Measurements from ENCODE around the gene ABCB8.
A peak's percentile ranks its signal among the peaks of the same experiment; 100 is the strongest.

ABCB8 gene

GRCh38 chr7:151048911-151049463, 20.7 kb downstream of the ABCB8 start:
- no peak overlapping the region for H3K27ac ChIP-seq
- no peak for TF ChIP-seq CTCF (conservative IDR thresholded peaks at IDR 0.05)

GRCh38 chr7:151051108-151051507, 22.9 kb downstream of the ABCB8 start:
- no peak for TF ChIP-seq CTCF (conservative IDR thresholded peaks at IDR 0.05)

GRCh38 chr7:151053096-151053495, 24.8 kb downstream of the ABCB8 start:
- H3K27ac ChIP-seq: no peak overlapping the region
- TF ChIP-seq CTCF (conservative IDR thresholded peaks at IDR 0.05): no peak

More at GRCh38 chr7:151051108-151051507, 22.9 kb downstream of the ABCB8 start:
- no peak overlapping the region for H3K27ac ChIP-seq

GRCh38 chr7:151053751-151054150, 25.5 kb downstream of the ABCB8 start:
- no peak overlapping the region for H3K27ac ChIP-seq

GRCh38 chr7:151056283-151056665, 28.0 kb downstream of the ABCB8 start:
- TF ChIP-seq CTCF (conservative IDR thresholded peaks at IDR 0.05): no peak

More at GRCh38 chr7:151053751-151054150, 25.5 kb downstream of the ABCB8 start:
- TF ChIP-seq CTCF (conservative IDR thresholded peaks at IDR 0.05): no peak

GRCh38 chr7:151056666-151057505, 28.6 kb downstream of the ABCB8 start:
- peak overlapping the region; percentile 92 for H3K27ac ChIP-seq
- no peak for TF ChIP-seq CTCF (conservative IDR thresholded peaks at IDR 0.05)

More at GRCh38 chr7:151056283-151056665, 28.0 kb downstream of the ABCB8 start:
- H3K27ac ChIP-seq: no peak overlapping the region

GRCh38 chr7:151057506-151057988, 29.3 kb downstream of the ABCB8 start, which contains the start of gene CDK5:
Gene CDK5, minus strand, starts transcription at chr7:151057897. Its CDS starts 49 bp downstream, at chr7:151057848.
- peak within 1 kb of the TSS; percentile 92 for H3K27ac ChIP-seq
- no peak for TF ChIP-seq CTCF (conservative IDR thresholded peaks at IDR 0.05)

All from VCaP (cell line).